ENCODE measurements around the gene CLSTN1. TPM values are rescaled to one million over a fixed set of nuclear protein-coding genes. Genes with fewer than 3 reads are reported as not detected.
"Not testable (repeated sequence)": the region's sequence is repeated elsewhere in the genome, so short reads cannot be mapped to it uniquely, and the experiment has no call there.

The CLSTN1 gene
- total RNA-seq, 1 donor: 89.9 TPM

GRCh38 chr1:9827558-9828185 is 3.9 kb upstream of the CLSTN1 start:
- DNase-seq (ENCODE audit: low read depth in 2 of 3, low spot score in 2 of 3): peak in 1 of 3 donors; percentile 51

GRCh38 chr1:9826616-9827015 is 2.9 kb upstream of the CLSTN1 start:
- DNase-seq (ENCODE audit: low read depth in 2 of 3, low spot score in 2 of 3): no peak

GRCh38 chr1:9826087-9826486 is 2.3 kb upstream of the CLSTN1 start:
- DNase-seq (ENCODE audit: low read depth in 2 of 3, low spot score in 2 of 3): no peak

- peak; percentile 23 to 65 (median 51) for DNase-seq (ENCODE audit: low read depth in 2 of 3, low spot score in 2 of 3)
Measured at GRCh38 chr1:9825093-9826074, 1.6 kb upstream of the CLSTN1 start.

- DNase-seq (ENCODE audit: low read depth in 2 of 3, low spot score in 2 of 3): no peak
Measured at GRCh38 chr1:9824702-9825089, 931 bp upstream of the CLSTN1 start.

GRCh38 chr1:9823693-9823942 is 147 bp downstream of the CLSTN1 start:
- DNase-seq (ENCODE audit: low read depth in 2 of 3, low spot score in 2 of 3): no peak

GRCh38 chr1:9822897-9823692 is 670 bp downstream of the CLSTN1 start:
- DNase-seq (ENCODE audit: low read depth in 2 of 3, low spot score in 2 of 3): no peak

- no peak for DNase-seq (ENCODE audit: low read depth in 2 of 3, low spot score in 2 of 3)
Measured at GRCh38 chr1:9822490-9822889, 1.3 kb downstream of the CLSTN1 start.

- no peak for DNase-seq (ENCODE audit: low read depth in 2 of 3, low spot score in 2 of 3)
Measured at GRCh38 chr1:9821710-9822109, 2.1 kb downstream of the CLSTN1 start.

- no peak for DNase-seq (ENCODE audit: low read depth in 2 of 3, low spot score in 2 of 3)
Measured at GRCh38 chr1:9820521-9820920, 3.2 kb downstream of the CLSTN1 start.

GRCh38 chr1:9817734-9818133 is 6.0 kb downstream of the CLSTN1 start:
- no peak for DNase-seq (ENCODE audit: low read depth in 2 of 3, low spot score in 2 of 3)

- DNase-seq (ENCODE audit: low read depth in 2 of 3, low spot score in 2 of 3): no peak
Measured at GRCh38 chr1:9816199-9816598, 7.6 kb downstream of the CLSTN1 start.

GRCh38 chr1:9815150-9815549 is 8.6 kb downstream of the CLSTN1 start:
- DNase-seq (ENCODE audit: low read depth in 2 of 3, low spot score in 2 of 3): no peak

- DNase-seq (ENCODE audit: low read depth in 2 of 3, low spot score in 2 of 3): no peak
Measured at GRCh38 chr1:9814619-9815018, 9.1 kb downstream of the CLSTN1 start.

- no peak for DNase-seq (ENCODE audit: low read depth in 2 of 3, low spot score in 2 of 3)
Measured at GRCh38 chr1:9811239-9811966, 12.4 kb downstream of the CLSTN1 start.

GRCh38 chr1:9809100-9809510 is 14.7 kb downstream of the CLSTN1 start:
- DNase-seq (ENCODE audit: low read depth in 2 of 3, low spot score in 2 of 3): no peak

- DNase-seq (ENCODE audit: low read depth in 2 of 3, low spot score in 2 of 3): no peak
Measured at GRCh38 chr1:9808459-9808858, 15.3 kb downstream of the CLSTN1 start.

GRCh38 chr1:9807541-9807940 is 16.2 kb downstream of the CLSTN1 start:
- DNase-seq (ENCODE audit: low read depth in 2 of 3, low spot score in 2 of 3): no peak

GRCh38 chr1:9805972-9806371 is 17.8 kb downstream of the CLSTN1 start:
- DNase-seq (ENCODE audit: low read depth in 2 of 3, low spot score in 2 of 3): not testable (repeated sequence)

GRCh38 chr1:9805006-9805508 is 18.7 kb downstream of the CLSTN1 start:
- no peak for DNase-seq (ENCODE audit: low read depth in 2 of 3, low spot score in 2 of 3)
